ENCODE data around the gene GPR32. TPM values are rescaled to one million over a fixed set of nuclear protein-coding genes. Genes with fewer than 3 reads are reported as not detected.
A peak's percentile ranks its signal among the peaks of the same experiment; 100 is the strongest.

The GPR32 gene
- total RNA-seq, 1 donor from 2014 or later, result not detected

GRCh38 chr19:50793558-50794065, 23.3 kb downstream of the GPR32 start:
- H3K27ac Mint-ChIP-seq, result no peak overlapping the region
- no peak overlapping the region for H3K4me3 Mint-ChIP-seq
- no peak for DNase-seq (ENCODE audit: extremely low spot score, unreplicated experiment)
- no peaks in the 10 kb centered on the region for H3K36me3 Mint-ChIP-seq
- no peak for TF ChIP-seq CTCF (conservative IDR thresholded peaks at IDR 0.05)
- no peaks in the 10 kb centered on the region for H3K4me1 Mint-ChIP-seq (ENCODE audit: unreplicated experiment)
- H3K9me3 Mint-ChIP-seq, result no peaks in the 10 kb centered on the region
- no peaks in the 10 kb centered on the region for H3K27me3 Mint-ChIP-seq

- Mint-ChIP-seq H3K27me3 (no peaks in the 10 kb centered on the region), H3K4me3 (no peak overlapping the region)
Observed at GRCh38 chr19:50794074-50794875, 24.0 kb downstream of the GPR32 start.

GRCh38 chr19:50794876-50795663, 24.8 kb downstream of the GPR32 start:
- peak; percentile 42 for TF ChIP-seq CTCF (conservative IDR thresholded peaks at IDR 0.05)
- H3K36me3 Mint-ChIP-seq, result no peaks in the 10 kb centered on the region
- no peak overlapping the region for H3K4me3 Mint-ChIP-seq
- no peak for DNase-seq (ENCODE audit: extremely low spot score, unreplicated experiment)
- H3K27me3 Mint-ChIP-seq, result no peaks in the 10 kb centered on the region
- no peak overlapping the region for H3K27ac Mint-ChIP-seq
- no peaks in the 10 kb centered on the region for H3K4me1 Mint-ChIP-seq (ENCODE audit: unreplicated experiment)
- H3K9me3 Mint-ChIP-seq, result no peaks in the 10 kb centered on the region

More at GRCh38 chr19:50794074-50794875, 24.0 kb downstream of the GPR32 start:
- no peak for DNase-seq (ENCODE audit: extremely low spot score, unreplicated experiment)
- Mint-ChIP-seq H3K36me3 (no peaks in the 10 kb centered on the region), H3K9me3 (no peaks in the 10 kb centered on the region), H3K27ac (peak overlapping the region; percentile 46), H3K4me1 (ENCODE audit: unreplicated experiment) (no peaks in the 10 kb centered on the region)
- TF ChIP-seq CTCF (conservative IDR thresholded peaks at IDR 0.05), result no peak

GRCh38 chr19:50795664-50796073, 25.4 kb downstream of the GPR32 start:
- Mint-ChIP-seq H3K36me3 (no peaks in the 10 kb centered on the region), H3K27ac (no peak overlapping the region)

More at GRCh38 chr19:50795664-50796073, 25.4 kb downstream of the GPR32 start:
- TF ChIP-seq CTCF (conservative IDR thresholded peaks at IDR 0.05), result no peak
- H3K4me1 Mint-ChIP-seq (ENCODE audit: unreplicated experiment), result no peaks in the 10 kb centered on the region
- H3K9me3 Mint-ChIP-seq, result no peaks in the 10 kb centered on the region
- no peak overlapping the region for H3K4me3 Mint-ChIP-seq
- no peaks in the 10 kb centered on the region for H3K27me3 Mint-ChIP-seq
- DNase-seq (ENCODE audit: extremely low spot score, unreplicated experiment), result no peak
